MM.1S (cell line): Measurements from ENCODE around the gene ARL5C.

Source experiments
- CTCF ChIP-seq: fragments of 300-600 bp; sonication (generic); IDR thresholded peaks from 2 replicates; pipeline ENCODE4 v1.5.1; 2016; ENCODE audit warnings: antibody characterized with exemption, low read length, mixed read lengths
- EZH2 ChIP-seq: fragments of 300-600 bp; sonication (generic); optimal IDR thresholded peaks from 2 replicates; pipeline ENCODE3; 2017; ENCODE audit warnings: low read depth, mild to moderate bottlenecking, antibody characterized with exemption, low read length, mixed read lengths
- EZH2phosphoT487 ChIP-seq: fragments of 300-600 bp; sonication (generic); IDR thresholded peaks from 2 replicates; pipeline ENCODE4 v1.6.1; 2018; ENCODE audit warnings: antibody characterized with exemption, low read length

- TF ChIP-seq EZH2, result no peak
- TF ChIP-seq CTCF, result no peak
- no peak for TF ChIP-seq EZH2phosphoT487
These were observed 34.3 kb downstream of the ARL5C start for GRCh38 chr17:39131616-39132015.
